Measurements from ENCODE around the gene SCAPER. TPM values are rescaled to one million over a fixed set of nuclear protein-coding genes. Genes with fewer than 3 reads are reported as not detected.

Gene SCAPER
- total RNA-seq, 4 donors from 2014 or later, result 19.6 to 35.9 (median 31.8) TPM

DNA sequence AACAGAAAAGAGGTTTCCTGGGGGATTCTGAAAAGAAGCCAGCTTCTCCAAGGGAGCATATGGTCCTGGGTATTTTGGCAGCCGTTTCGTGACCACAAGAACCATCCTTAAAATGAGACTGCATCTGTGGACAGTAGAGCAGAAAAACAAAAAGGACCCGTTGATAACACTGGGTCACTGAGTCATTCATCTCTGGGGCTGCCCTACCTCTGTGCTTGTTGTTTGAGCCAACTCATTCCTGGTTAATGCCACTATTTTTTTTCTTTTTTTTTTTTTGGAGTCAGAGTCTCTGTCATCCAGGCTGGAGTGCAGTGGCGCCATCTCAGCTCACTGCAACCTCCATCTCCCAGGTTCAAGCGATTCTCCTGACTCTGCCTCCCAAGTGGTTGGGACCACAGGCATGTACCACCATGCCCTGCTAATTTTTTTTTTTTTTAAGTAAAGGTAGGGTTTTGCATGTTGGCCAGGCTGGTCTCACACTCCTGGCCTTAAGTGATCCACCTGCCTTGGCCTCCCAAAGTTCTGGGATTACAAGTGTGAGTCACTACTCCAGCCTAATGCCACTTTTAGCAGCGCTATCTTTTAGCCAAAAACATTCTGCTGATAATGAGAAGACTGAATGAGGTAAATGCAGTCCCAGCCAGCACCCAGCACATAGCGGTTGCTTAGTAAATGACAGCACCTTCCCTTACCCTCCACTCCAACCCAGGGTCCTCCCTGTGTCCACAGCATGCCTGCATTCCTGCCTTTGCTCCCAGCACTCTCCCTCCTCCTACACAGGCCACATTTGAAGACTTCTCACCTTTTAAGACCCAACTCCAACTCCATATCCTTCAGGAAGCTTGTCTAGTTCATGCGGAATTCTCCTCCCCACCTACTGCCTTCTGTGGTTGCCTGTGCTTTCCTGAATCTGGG is 577.7 kb downstream of the SCAPER start:
- ATAC-seq (peak; percentile 52 to 71), DNase-seq (no peak)
- TF ChIP-seq, protein P1, sequence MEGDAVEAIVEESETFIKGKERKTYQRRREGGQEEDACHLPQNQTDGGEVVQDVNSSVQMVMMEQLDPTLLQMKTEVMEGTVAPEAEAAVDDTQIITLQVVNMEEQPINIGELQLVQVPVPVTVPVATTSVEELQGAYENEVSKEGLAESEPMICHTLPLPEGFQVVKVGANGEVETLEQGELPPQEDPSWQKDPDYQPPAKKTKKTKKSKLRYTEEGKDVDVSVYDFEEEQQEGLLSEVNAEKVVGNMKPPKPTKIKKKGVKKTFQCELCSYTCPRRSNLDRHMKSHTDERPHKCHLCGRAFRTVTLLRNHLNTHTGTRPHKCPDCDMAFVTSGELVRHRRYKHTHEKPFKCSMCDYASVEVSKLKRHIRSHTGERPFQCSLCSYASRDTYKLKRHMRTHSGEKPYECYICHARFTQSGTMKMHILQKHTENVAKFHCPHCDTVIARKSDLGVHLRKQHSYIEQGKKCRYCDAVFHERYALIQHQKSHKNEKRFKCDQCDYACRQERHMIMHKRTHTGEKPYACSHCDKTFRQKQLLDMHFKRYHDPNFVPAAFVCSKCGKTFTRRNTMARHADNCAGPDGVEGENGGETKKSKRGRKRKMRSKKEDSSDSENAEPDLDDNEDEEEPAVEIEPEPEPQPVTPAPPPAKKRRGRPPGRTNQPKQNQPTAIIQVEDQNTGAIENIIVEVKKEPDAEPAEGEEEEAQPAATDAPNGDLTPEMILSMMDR (IDR thresholded peaks at IDR 0.05 in 4 of 5, conservative IDR thresholded peaks at IDR 0.05 in 1 of 5), result no peak
- no peak for TF ChIP-seq POLR2A (IDR thresholded peaks at IDR 0.05)
- in situ Hi-C loops (cut with MboI; ENCODE audit: low sequenced_read_pairs in 4 of 4) (loop anchor here in 1 of 4 donors (25.0 kb wide), 1 partner anchor 140 kb away; no protein-coding TSS in a partner anchor), intact Hi-C loops (cut with DNase I; ENCODE audit: low total_unique reads) (loop anchor here (5.0 kb wide), 1 partner anchor 175 kb away; no protein-coding TSS in a partner anchor)
- H3K4me1 ChIP-seq, result peaks cover 4 to 14% of the 10 kb centered on the region in 2 donors
- no peaks in the 10 kb centered on the region for H3K36me3 ChIP-seq
- peaks cover 0 to 9% (median 0%) of the 10 kb centered on the region in 3 donors for H3K27me3 ChIP-seq
- no peak overlapping the region for H3K4me3 ChIP-seq
- peak overlapping the region in 1 of 4 donors; percentile 73 for H3K27ac ChIP-seq
- no peaks in the 10 kb centered on the region for H3K9me3 ChIP-seq

DNA sequence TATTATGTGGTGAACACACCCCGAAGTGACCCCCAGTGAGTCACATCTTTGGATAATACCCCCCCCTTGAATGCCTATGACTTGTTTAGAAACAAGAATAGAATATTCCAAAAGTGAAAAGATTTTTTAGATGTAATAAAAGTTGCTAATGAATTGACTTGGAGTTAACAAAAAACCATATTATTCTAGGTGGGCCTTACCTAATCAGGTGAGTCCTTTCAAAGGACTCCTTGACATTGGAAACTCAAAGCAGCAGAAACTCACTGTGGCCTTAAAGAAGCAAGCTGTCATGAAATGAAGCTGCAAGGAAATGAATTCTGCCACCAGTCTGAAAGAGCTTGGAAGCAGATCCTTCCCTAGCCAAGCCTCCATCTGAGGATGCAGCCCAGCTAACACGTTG is 579.4 kb downstream of the SCAPER start:
- intact Hi-C loops (cut with DNase I; ENCODE audit: low total_unique reads), result loop anchor here (5.0 kb wide), 1 partner anchor 173 kb away; no protein-coding TSS in a partner anchor
- Histone ChIP-seq H3K4me3 (no peak overlapping the region), H3K27me3 (peaks cover 0 to 9% (median 0%) of the 10 kb centered on the region in 3 donors), H3K4me1 (peaks cover 4 to 14% of the 10 kb centered on the region in 2 donors), H3K9me3 (no peaks in the 10 kb centered on the region), H3K36me3 (no peaks in the 10 kb centered on the region), H3K27ac (no peak overlapping the region)
- in situ Hi-C loops (cut with MboI; ENCODE audit: low sequenced_read_pairs in 4 of 4), result loop anchor here in 1 of 4 donors (25.0 kb wide), 1 partner anchor 138 kb away; no protein-coding TSS in a partner anchor
- TF ChIP-seq POLR2A (IDR thresholded peaks at IDR 0.05), result no peak
- TF ChIP-seq, protein P1 (IDR thresholded peaks at IDR 0.05 in 4 of 5, conservative IDR thresholded peaks at IDR 0.05 in 1 of 5), result no peak
- DNase-seq, result no peak
- ATAC-seq, result no peak

DNA sequence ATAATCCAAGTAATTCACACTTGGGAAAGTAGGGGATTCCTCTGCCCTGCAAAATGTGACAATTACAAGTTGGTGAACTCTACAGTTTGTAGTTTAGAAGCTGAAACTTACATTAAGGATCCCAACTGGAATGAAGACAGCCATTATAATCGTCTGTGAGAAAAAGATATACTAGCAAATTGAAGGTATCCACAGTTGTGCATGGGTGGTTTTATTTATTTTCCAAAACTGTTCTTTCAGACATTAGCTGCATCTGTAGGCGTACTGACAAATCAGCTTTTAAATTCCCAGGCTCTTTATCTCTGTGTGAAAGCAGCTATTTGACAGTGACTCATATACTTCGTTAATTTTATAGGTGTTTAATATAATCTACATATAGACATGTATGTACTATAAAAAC is 581.1 kb downstream of the SCAPER start:
- DNase-seq (no peak), ATAC-seq (no peak)
- in situ Hi-C loops (cut with MboI; ENCODE audit: low sequenced_read_pairs in 4 of 4), result no loop called here
- Histone ChIP-seq H3K4me3 (no peak overlapping the region), H3K4me1 (peaks cover 4 to 11% of the 10 kb centered on the region in 2 donors), H3K9me3 (no peaks in the 10 kb centered on the region), H3K36me3 (no peaks in the 10 kb centered on the region), H3K27me3 (peaks cover 0 to 5% (median 0%) of the 10 kb centered on the region in 3 donors), H3K27ac (no peak overlapping the region)
- TF ChIP-seq, protein P1 (IDR thresholded peaks at IDR 0.05 in 4 of 5, conservative IDR thresholded peaks at IDR 0.05 in 1 of 5), result no peak
- no peak for TF ChIP-seq POLR2A (IDR thresholded peaks at IDR 0.05)
- intact Hi-C loops (cut with DNase I; ENCODE audit: low total_unique reads), result no loop called here

DNA sequence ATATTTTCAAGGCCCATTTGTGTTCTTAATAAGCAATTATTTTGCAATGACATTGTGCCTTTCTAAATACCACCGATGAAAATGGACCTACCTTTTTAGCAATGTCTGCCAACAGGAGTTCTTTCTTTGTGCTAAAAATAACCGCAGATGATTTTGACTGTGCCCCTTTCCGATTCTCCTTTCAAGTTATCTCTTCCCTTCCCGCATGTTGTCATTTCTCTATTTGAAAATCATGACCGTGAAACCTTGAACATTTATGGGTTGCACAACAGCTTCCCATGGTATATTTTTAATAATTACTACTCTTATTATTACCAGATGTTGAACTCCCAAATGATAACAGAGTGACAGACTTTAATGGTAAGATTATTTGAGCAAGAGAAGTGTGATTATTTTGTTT is 583.5 kb downstream of the SCAPER start:
- TF ChIP-seq POLR2A (IDR thresholded peaks at IDR 0.05), result no peak
- TF ChIP-seq, protein P1 (IDR thresholded peaks at IDR 0.05 in 4 of 5, conservative IDR thresholded peaks at IDR 0.05 in 1 of 5), result no peak
- no peak for DNase-seq

More for the DNA sequence above, 583.5 kb downstream of the SCAPER start:
- ATAC-seq, result no peak
- no peaks in the 10 kb centered on the region for H3K4me1 ChIP-seq
- H3K27me3 ChIP-seq, result peaks cover 0 to 5% (median 0%) of the 10 kb centered on the region in 3 donors
- H3K27ac ChIP-seq, result peak overlapping the region in 1 of 4 donors; percentile 70
- H3K36me3 ChIP-seq, result no peaks in the 10 kb centered on the region
- in situ Hi-C loops (cut with MboI; ENCODE audit: low sequenced_read_pairs in 4 of 4) (no loop called here), intact Hi-C loops (cut with DNase I; ENCODE audit: low total_unique reads) (no loop called here)
- no peak overlapping the region for H3K4me3 ChIP-seq
- no peaks in the 10 kb centered on the region for H3K9me3 ChIP-seq
